Neural cell (in vitro differentiated cells): ENCODE data around the gene SEC24C. TPM values are rescaled to one million over a fixed set of nuclear protein-coding genes. Genes with fewer than 3 reads are reported as not detected.

Experiments
- H2AFZ ChIP-seq: fragments of 200-600, 300-800 bp; sonication (generic), shearing (Covaris generic); 2 replicates; pipeline ENCODE4 v1.6.0; 2014; ENCODE audit warnings: low read depth, mild to moderate bottlenecking, antibody characterized with exemption, low read length, moderate library complexity
- H3F3A ChIP-seq: fragments of 200-600 bp; shearing (Covaris generic); 2 replicates; pipeline ENCODE4 v1.6.1; 2016; ENCODE audit warnings: mild to moderate bottlenecking, moderate library complexity, mixed read lengths, antibody characterized with exemption, low read length; ENCODE audit not compliant: insufficient read depth, poor library complexity, severe bottlenecking
- H3K27ac ChIP-seq: fragments of 200-600, 300-800 bp; sonication (generic), shearing (Covaris generic); 2 replicates; pipeline ENCODE4 v1.5.1; 2014; ENCODE audit warnings: mild to moderate bottlenecking, low read length, moderate library complexity
- H3K27me3 ChIP-seq: fragments of 300-800, 200-600 bp; sonication (generic), shearing (Covaris generic); 2 replicates; pipeline ENCODE4 v1.6.0; 2014; ENCODE audit warnings: mild to moderate bottlenecking, low read depth, low read length, moderate library complexity; ENCODE audit not compliant: insufficient read depth
- H3K36me3 ChIP-seq: fragments of 300-800, 200-600 bp; sonication (generic), shearing (Covaris generic); 2 replicates; pipeline ENCODE4 v1.5.1; 2014; ENCODE audit warnings: mild to moderate bottlenecking, antibody characterized with exemption, low read length, moderate library complexity; ENCODE audit not compliant: insufficient read depth
- H3K4me2 ChIP-seq: fragments of 300-800, 200-600 bp; sonication (generic), shearing (Covaris generic); 2 replicates; pipeline ENCODE4 v1.6.0; 2014; ENCODE audit warnings: mild to moderate bottlenecking, low read length
- H3K4me3 ChIP-seq: fragments of 300-800, 200-600 bp; sonication (generic), shearing (Covaris generic); 2 replicates; pipeline ENCODE4 v1.5.1; 2014; ENCODE audit warnings: mild to moderate bottlenecking, low read length, moderate library complexity
- H3K79me2 ChIP-seq: fragments of 200-600 bp; shearing (Covaris generic); replicated peaks from 2 replicates; pipeline ENCODE4 v1.6.0; 2014; ENCODE audit warnings: mild to moderate bottlenecking, low read length, moderate library complexity; ENCODE audit not compliant: insufficient read depth
- H3K9ac ChIP-seq: fragments of 300-800, 200-600 bp; sonication (generic), shearing (Covaris generic); 2 replicates; pipeline ENCODE4 v1.6.1; 2016; ENCODE audit warnings: mild to moderate bottlenecking, low read length, mixed read lengths
- H3K9me2 ChIP-seq: fragments of 200-600 bp; shearing (Covaris generic); 2 replicates; pipeline ENCODE4 v1.6.1; 2016; ENCODE audit warnings: mild to moderate bottlenecking, low read length, mixed read lengths; ENCODE audit not compliant: insufficient read depth
- H3K9me3 ChIP-seq: fragments of 200-600, 300-800 bp; sonication (generic), shearing (Covaris generic); 2 replicates; pipeline ENCODE4 v1.6.1; 2016; ENCODE audit warnings: mild to moderate bottlenecking, mixed run types, low read length, moderate library complexity, mixed read lengths
- H4K20me1 ChIP-seq: fragments of 200-600 bp; shearing (Covaris generic); 2 replicates; pipeline ENCODE4 v1.6.1; 2016; ENCODE audit warnings: mild to moderate bottlenecking, mixed run types; ENCODE audit not compliant: insufficient read depth
- EZH2 ChIP-seq: fragments of 200-600, 300-800 bp; shearing (Covaris generic), sonication (generic); IDR thresholded peaks from 2 replicates; pipeline ENCODE4 v1.6.1; 2014; ENCODE audit warnings: antibody characterized with exemption, low read length, borderline replicate concordance, mild to moderate bottlenecking; ENCODE audit not compliant: insufficient read depth, poor library complexity, severe bottlenecking
- MXI1 ChIP-seq: fragments of 450-650 bp; conservative IDR thresholded peaks from 2 replicates; pipeline ENCODE4 v1.6.1; 2014; ENCODE audit warnings: antibody characterized with exemption, mild to moderate bottlenecking; ENCODE audit not compliant: poor library complexity, severe bottlenecking
- POLR2AphosphoS5 ChIP-seq: IDR thresholded peaks from 2 replicates; pipeline ENCODE4 v1.6.1; 2012
- RAD21 ChIP-seq: fragments of 450-650 bp; conservative IDR thresholded peaks from 2 replicates; pipeline ENCODE4 v1.6.1; 2014; ENCODE audit warnings: antibody characterized with exemption, mild to moderate bottlenecking, moderate library complexity
- SMC3 ChIP-seq: fragments of 450-650 bp; conservative IDR thresholded peaks from 2 replicates; pipeline ENCODE4 v1.6.1; 2014; ENCODE audit warnings: antibody characterized with exemption, mild to moderate bottlenecking, moderate library complexity; ENCODE audit not compliant: poor library complexity
- TAF1 ChIP-seq: IDR thresholded peaks from 2 replicates; pipeline ENCODE4 v1.6.1; 2012; ENCODE audit warnings: low read depth
- polyA plus RNA-seq: library from polyadenylated mRNA; depleted of rRNA; stranded (reverse); fragments of >200 nt; gene quantifications from 2 replicates; pipeline ENCODE4 v1.2.3, GENCODE V29; 2014
- small RNA-seq, 3 experiments: library from RNA; depleted of rRNA; stranded (forward); fragments of <200 nt; gene quantifications; one replicate each; pipeline ENCODE3, GENCODE V24; 2012
- TF ChIP-seq, protein P1 (sequence below): IDR thresholded peaks from 2 replicates; pipeline ENCODE4 v1.6.1; 2012; ENCODE audit warnings: borderline replicate concordance

SEC24C gene
- polyA plus RNA-seq, 1 donor from 2014 or later: 43.0 TPM

DNA sequence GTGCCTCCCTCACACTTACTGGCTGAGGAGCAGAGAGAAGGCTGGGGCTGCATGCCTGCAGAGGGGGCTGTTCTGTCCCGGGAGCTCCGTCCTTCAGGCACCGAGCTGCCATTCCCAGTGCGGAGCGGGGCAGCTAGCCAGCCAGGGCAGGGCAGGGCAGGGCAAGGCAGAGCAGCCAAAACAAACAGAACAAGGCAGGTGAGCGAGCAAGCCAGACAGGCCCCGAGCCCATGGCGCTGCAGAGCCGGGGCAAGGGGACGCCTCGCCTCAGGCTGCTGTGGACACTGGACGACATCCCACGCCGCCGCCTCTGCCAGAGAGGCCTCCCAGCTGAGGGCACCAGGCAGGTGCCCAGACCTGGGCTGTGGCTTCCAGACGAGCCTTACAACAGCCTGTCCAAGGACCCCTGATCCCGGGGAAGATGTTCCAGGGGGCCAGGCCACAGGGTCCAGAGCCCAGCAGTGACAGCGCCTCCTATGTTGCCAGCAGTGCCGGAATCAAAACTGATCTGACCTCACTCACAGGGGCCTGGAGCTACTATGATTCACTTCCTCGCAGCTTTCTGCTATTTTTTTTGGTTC lies 75.4 kb downstream of the SEC24C start:
- Histone ChIP-seq H3K27ac (no peak overlapping the region), H3K9ac (no peak overlapping the region), H3K9me3 (no peaks in the 10 kb centered on the region), H2AFZ (no peak overlapping the region), H3K4me2 (no peak overlapping the region), H4K20me1 (no peaks in the 10 kb centered on the region), H3K27me3 (no peaks in the 10 kb centered on the region), H3K36me3 (no peaks in the 10 kb centered on the region), H3K9me2 (no peaks in the 10 kb centered on the region), H3K79me2 (no peaks in the 10 kb centered on the region), H3F3A (no peaks in the 10 kb centered on the region), H3K4me3 (no peak overlapping the region)
- TF ChIP-seq RAD21: no peak
- no peak for TF ChIP-seq TAF1
- TF ChIP-seq MXI1: no peak
- TF ChIP-seq, protein P1, sequence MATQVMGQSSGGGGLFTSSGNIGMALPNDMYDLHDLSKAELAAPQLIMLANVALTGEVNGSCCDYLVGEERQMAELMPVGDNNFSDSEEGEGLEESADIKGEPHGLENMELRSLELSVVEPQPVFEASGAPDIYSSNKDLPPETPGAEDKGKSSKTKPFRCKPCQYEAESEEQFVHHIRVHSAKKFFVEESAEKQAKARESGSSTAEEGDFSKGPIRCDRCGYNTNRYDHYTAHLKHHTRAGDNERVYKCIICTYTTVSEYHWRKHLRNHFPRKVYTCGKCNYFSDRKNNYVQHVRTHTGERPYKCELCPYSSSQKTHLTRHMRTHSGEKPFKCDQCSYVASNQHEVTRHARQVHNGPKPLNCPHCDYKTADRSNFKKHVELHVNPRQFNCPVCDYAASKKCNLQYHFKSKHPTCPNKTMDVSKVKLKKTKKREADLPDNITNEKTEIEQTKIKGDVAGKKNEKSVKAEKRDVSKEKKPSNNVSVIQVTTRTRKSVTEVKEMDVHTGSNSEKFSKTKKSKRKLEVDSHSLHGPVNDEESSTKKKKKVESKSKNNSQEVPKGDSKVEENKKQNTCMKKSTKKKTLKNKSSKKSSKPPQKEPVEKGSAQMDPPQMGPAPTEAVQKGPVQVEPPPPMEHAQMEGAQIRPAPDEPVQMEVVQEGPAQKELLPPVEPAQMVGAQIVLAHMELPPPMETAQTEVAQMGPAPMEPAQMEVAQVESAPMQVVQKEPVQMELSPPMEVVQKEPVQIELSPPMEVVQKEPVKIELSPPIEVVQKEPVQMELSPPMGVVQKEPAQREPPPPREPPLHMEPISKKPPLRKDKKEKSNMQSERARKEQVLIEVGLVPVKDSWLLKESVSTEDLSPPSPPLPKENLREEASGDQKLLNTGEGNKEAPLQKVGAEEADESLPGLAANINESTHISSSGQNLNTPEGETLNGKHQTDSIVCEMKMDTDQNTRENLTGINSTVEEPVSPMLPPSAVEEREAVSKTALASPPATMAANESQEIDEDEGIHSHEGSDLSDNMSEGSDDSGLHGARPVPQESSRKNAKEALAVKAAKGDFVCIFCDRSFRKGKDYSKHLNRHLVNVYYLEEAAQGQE: no peak
- no peak for TF ChIP-seq SMC3
- no peak for TF ChIP-seq EZH2
- no peak for TF ChIP-seq POLR2AphosphoS5

Small RNA genes within 50 kb of the gene (small RNA-seq; reads per million reads assigned to genes)
- 0 reads per million in 3 experiments for gene AC022400.4
- 0 reads per million in 3 experiments for gene AC022400.9
- gene RNA5SP320: 0 reads per million in 3 experiments
- 0 reads per million in 3 experiments for gene ZSWIM8-AS1

Other genes with a start within 250 kb of the SEC24C start
- gene PPP3CB, start 248.3 kb upstream of the SEC24C start, polyA plus RNA-seq: 101 and 102 TPM in 2 replicates
- 12.7 and 18.4 TPM in 2 replicates for gene USP54, start 153.0 kb upstream of the SEC24C start, polyA plus RNA-seq
- 0.61 TPM in 1 of 2 replicates, not detected in the other for gene MYOZ1, start 102.9 kb upstream of the SEC24C start, polyA plus RNA-seq
- gene SYNPO2L, start 88.3 kb upstream of the SEC24C start, polyA plus RNA-seq: not detected in 2 replicates
- 6.5 and 8.2 TPM in 2 replicates for gene AGAP5, start 46.3 kb upstream of the SEC24C start, polyA plus RNA-seq
- gene CHCHD1, start 37.7 kb downstream of the SEC24C start, polyA plus RNA-seq: 82.5 and 88.8 TPM in 2 replicates
- 69.1 and 83.2 TPM in 2 replicates for gene ZSWIM8, start 41.2 kb downstream of the SEC24C start, polyA plus RNA-seq
- gene NDST2, start 67.2 kb downstream of the SEC24C start, polyA plus RNA-seq: 10.5 and 18.1 TPM in 2 replicates
- gene CAMK2G, start 130.2 kb downstream of the SEC24C start, polyA plus RNA-seq: 55.4 and 69.8 TPM in 2 replicates
- gene PLAU, start 166.8 kb downstream of the SEC24C start, polyA plus RNA-seq: 1.1 and 1.5 TPM in 2 replicates